IMR-90 (cell line): ENCODE data around the gene ZNF541. TPM values are rescaled to one million over a fixed set of nuclear protein-coding genes. Genes with fewer than 3 reads are reported as not detected.

ENCODE experiments used
- ATAC-seq: fragments of 200-7000 bp; cut with Tn5 transposase; 2 replicates; pipeline ENCODE4 v1.9.1; 2020; ENCODE audit warnings: low read depth, mild to moderate bottlenecking, moderate library complexity
- BruUV-seq: library from RNA; stranded (reverse); fragments of 400-500 nt; replicated peaks from 2 replicates; lab custom pipeline; 2021; lab: Mats Ljungman, UMichigan
- CTCF ChIA-PET: fragments of 300-600 bp; formaldehyde crosslinking; extraction: SDS; loops from one replicate; lab custom pipeline; 2021; ENCODE audit warnings: antibody characterized with exemption; lab: Yijun Ruan, JAX
- POLR2A ChIA-PET: fragments of 300-600 bp; sonication (Branson Sonifier 250); formaldehyde crosslinking; loops from one replicate; lab custom pipeline; 2022; ENCODE audit warnings: antibody characterized with exemption; ENCODE audit not compliant: unreplicated experiment; lab: Charles Lee
- DNase-seq: peaks from one replicate; pipeline ENCODE4 v3.0.0; 2013
- H2AFZ ChIP-seq: replicated peaks from 2 replicates; pipeline ENCODE3; 2013; ENCODE audit warnings: low read length, mild to moderate bottlenecking; ENCODE audit not compliant: poor library complexity
- H2AK5ac ChIP-seq: 2 replicates; pipeline ENCODE4 v1.6.1; 2013; ENCODE audit warnings: low read depth, low read length, inconsistent platforms
- H2AK9ac ChIP-seq: replicated peaks from 2 replicates; pipeline ENCODE3; 2013; ENCODE audit warnings: mild to moderate bottlenecking, low read depth, low read length, moderate library complexity; ENCODE audit not compliant: poor library complexity
- H2BK120ac ChIP-seq: 2 replicates; pipeline ENCODE4 v1.6.1; 2013; ENCODE audit warnings: low read depth, low read length, inconsistent platforms
- H2BK15ac ChIP-seq: 3 replicates; pipeline ENCODE4 v1.6.1; 2013; ENCODE audit warnings: low read depth, low read length, inconsistent platforms
- H2BK20ac ChIP-seq: 2 replicates; pipeline ENCODE4 v1.6.1; 2013; ENCODE audit warnings: low read depth, mild to moderate bottlenecking, inconsistent platforms, low read length, moderate library complexity
- H2BK5ac ChIP-seq: 2 replicates; pipeline ENCODE4 v1.6.1; 2013; ENCODE audit warnings: mild to moderate bottlenecking, low read depth, low read length, inconsistent platforms; ENCODE audit not compliant: poor library complexity, severe bottlenecking
- H3K14ac ChIP-seq: replicated peaks from 2 replicates; pipeline ENCODE4 v1.6.1; 2013; ENCODE audit warnings: low read depth, low read length, inconsistent platforms
- H3K18ac ChIP-seq: 2 replicates; pipeline ENCODE4 v1.6.1; 2013; ENCODE audit warnings: low read depth, low read length, control low read depth
- H3K23ac ChIP-seq: 2 replicates; pipeline ENCODE4 v1.6.1; 2013; ENCODE audit warnings: low read depth, low read length, inconsistent platforms
- H3K27ac ChIP-seq: 2 replicates; pipeline ENCODE4 v1.5.1; 2013; ENCODE audit warnings: mild to moderate bottlenecking, control low read depth, low read length; ENCODE audit not compliant: insufficient read depth
- H3K27me3 ChIP-seq: 2 replicates; pipeline ENCODE4 v1.6.1; 2013; ENCODE audit warnings: low read length; ENCODE audit not compliant: control insufficient read depth, insufficient read depth
- H3K36me3 ChIP-seq: 2 replicates; pipeline ENCODE4 v1.6.1; 2013; ENCODE audit warnings: low read length, mixed read lengths; ENCODE audit not compliant: control insufficient read depth, insufficient read depth
- H3K4ac ChIP-seq: 2 replicates; pipeline ENCODE4 v1.6.1; 2013; ENCODE audit warnings: low read depth, low read length, inconsistent platforms
- H3K4me1 ChIP-seq: 2 replicates; pipeline ENCODE4 v1.6.1; 2013; ENCODE audit warnings: low read length, mixed read lengths; ENCODE audit not compliant: control insufficient read depth, insufficient read depth
- H3K4me2 ChIP-seq: 2 replicates; pipeline ENCODE4 v1.6.1; 2013; ENCODE audit warnings: low read depth, mild to moderate bottlenecking, control low read depth, low read length, moderate library complexity
- H3K4me3 ChIP-seq: 2 replicates; pipeline ENCODE4 v1.5.1; 2013; ENCODE audit warnings: low read depth, mild to moderate bottlenecking, control low read depth, low read length, moderate library complexity; ENCODE audit not compliant: insufficient read depth
- H3K56ac ChIP-seq: 2 replicates; pipeline ENCODE4 v1.6.1; 2013; ENCODE audit warnings: low read length, inconsistent platforms; ENCODE audit not compliant: insufficient read depth; ENCODE audit errors: extremely low read depth
- H3K79me1 ChIP-seq, 2 experiments: 2 replicates each; pipeline ENCODE4 v1.6.1; 2013; ENCODE audit warnings: low read length in 2 of 2, inconsistent platforms in 1 of 2, low read depth in 1 of 2
- H3K9ac ChIP-seq: 2 replicates; pipeline ENCODE4 v1.6.1; 2013; ENCODE audit warnings: low read depth, low read length, control low read depth
- H3K9me1 ChIP-seq: 2 replicates; pipeline ENCODE4 v1.6.1; 2013; ENCODE audit warnings: low read length, inconsistent platforms; ENCODE audit not compliant: insufficient read depth
- H3K9me3 ChIP-seq: 2 replicates; pipeline ENCODE4 v1.6.1; 2013; ENCODE audit warnings: low read length; ENCODE audit not compliant: control insufficient read depth, insufficient read depth
- H4K20me1 ChIP-seq: 2 replicates; pipeline ENCODE4 v1.6.1; 2013; ENCODE audit warnings: low read length, inconsistent platforms; ENCODE audit not compliant: insufficient read depth
- H4K5ac ChIP-seq: 2 replicates; pipeline ENCODE4 v1.6.1; 2013; ENCODE audit warnings: mild to moderate bottlenecking, low read depth, low read length, control low read depth
- H4K8ac ChIP-seq, 2 experiments: 2 replicates each; pipeline ENCODE4 v1.6.1; 2013; ENCODE audit warnings: low read depth in 2 of 2, low read length in 2 of 2, control low read depth in 1 of 2, inconsistent platforms in 1 of 2
- H4K91ac ChIP-seq: 2 replicates; pipeline ENCODE4 v1.6.1; 2013; ENCODE audit warnings: low read depth, low read length, inconsistent platforms; ENCODE audit not compliant: insufficient read depth
- BHLHE40 ChIP-seq: fragments of 150-350 bp; IDR thresholded peaks from 2 replicates; pipeline ENCODE4 v1.6.1; 2016; ENCODE audit warnings: mild to moderate bottlenecking, low read depth, low read length
- CEBPB ChIP-seq: IDR thresholded peaks from 2 replicates; pipeline ENCODE4 v1.6.1; 2012; ENCODE audit warnings: low read depth, low read length, improper control_type of control experiment
- CHD1 ChIP-seq: IDR thresholded peaks from 2 replicates; pipeline ENCODE4 v1.6.1; 2012; ENCODE audit warnings: low read depth, low read length, improper control_type of control experiment
- ELK1 ChIP-seq: fragments of 150-350 bp; IDR thresholded peaks from 2 replicates; pipeline ENCODE4 v1.6.1; 2016; ENCODE audit warnings: low read depth, mild to moderate bottlenecking, low read length, moderate library complexity, borderline replicate concordance
- FOS ChIP-seq: fragments of 150-350 bp; IDR thresholded peaks from 2 replicates; pipeline ENCODE4 v1.6.1; 2016; ENCODE audit warnings: low read depth, low read length
- MAFK ChIP-seq: IDR thresholded peaks from 2 replicates; pipeline ENCODE4 v1.6.1; 2012; ENCODE audit warnings: low read depth, low read length, improper control_type of control experiment
- MAZ ChIP-seq: IDR thresholded peaks from 2 replicates; pipeline ENCODE4 v1.6.1; 2012; ENCODE audit warnings: low read depth, mild to moderate bottlenecking, low read length, improper control_type of control experiment, moderate library complexity, borderline replicate concordance
- MXI1 ChIP-seq: IDR thresholded peaks from 2 replicates; pipeline ENCODE4 v1.6.1; 2012; ENCODE audit warnings: low read depth, mild to moderate bottlenecking, low read length, moderate library complexity, borderline replicate concordance
- NFE2L2 ChIP-seq: fragments of 150-350 bp; IDR thresholded peaks from 2 replicates; pipeline ENCODE4 v1.6.1; 2016; ENCODE audit warnings: low read depth, mild to moderate bottlenecking, low read length
- POLR2A ChIP-seq: IDR thresholded peaks from 2 replicates; pipeline ENCODE4 v1.6.1; 2012; ENCODE audit warnings: mild to moderate bottlenecking, low read depth, low read length
- RAD21 ChIP-seq: IDR thresholded peaks from 2 replicates; pipeline ENCODE4 v1.6.1; 2012; ENCODE audit warnings: low read length, improper control_type of control experiment
- RCOR1 ChIP-seq: IDR thresholded peaks from 2 replicates; pipeline ENCODE4 v1.6.1; 2012; ENCODE audit warnings: mild to moderate bottlenecking, low read length, improper control_type of control experiment; ENCODE audit not compliant: insufficient replicate concordance
- SMC3 ChIP-seq: fragments of 150-350 bp; IDR thresholded peaks from 2 replicates; pipeline ENCODE4 v1.6.1; 2016; ENCODE audit warnings: low read depth, mild to moderate bottlenecking, antibody characterized with exemption, low read length, moderate library complexity
- WGBS, 2 experiments: methylation state at CpG; one replicate each; pipeline versions ENCODE4 v1.1.5 to v1.1.7; 2013; ENCODE audit warnings: missing lambda C conversion rate in 2 of 2; ENCODE audit not compliant: insufficient read length in 1 of 2; ENCODE audit errors: extremely low coverage in 2 of 2; 5-methylcytosine and 5-hydroxymethylcytosine counted together
- dilution Hi-C: fragments of 300-500 bp; cut with HindIII; formaldehyde crosslinking; loops from one replicate; pipeline ENCODE4 v1.14.3; 2018; ENCODE audit warnings: low sequenced_read_pairs; ENCODE audit not compliant: unreplicated experiment
- in situ Hi-C: fragments of 300-500 bp; cut with MboI; formaldehyde crosslinking; loops from 3 replicates; pipeline ENCODE4 v1.14.3; 2019; ENCODE audit warnings: low sequenced_read_pairs, inconsistent platforms, mixed read lengths
- intact Hi-C: fragments of 100-400 bp; cut with micrococcal nuclease; formaldehyde crosslinking; loops from 2 replicates; pipeline ENCODE4 v1.10.0; 2022
- polyA plus RNA-seq, 3 experiments: library from polyadenylated mRNA; depleted of rRNA; stranded (reverse); fragments of >200 nt; gene quantifications; 2 replicates each; pipeline ENCODE4 v1.2.3, GENCODE V29; 2012; ENCODE audit warnings: low replicate concordance in 1 of 3
- total RNA-seq: library from RNA; depleted of rRNA; stranded (reverse); fragments of >200 nt; gene quantifications from 2 replicates; pipeline ENCODE4 v1.2.3, GENCODE V29; 2012
- TF ChIP-seq, protein P1 (sequence below): conservative IDR thresholded peaks from 2 replicates; pipeline ENCODE4 v1.5.1; 2012; ENCODE audit warnings: mild to moderate bottlenecking, low read depth, low read length, improper control_type of control experiment

Gene ZNF541
- total and polyA plus RNA-seq, 2 of the 4 experiments (the other 2 are of a cell fraction): not detected

DNA sequence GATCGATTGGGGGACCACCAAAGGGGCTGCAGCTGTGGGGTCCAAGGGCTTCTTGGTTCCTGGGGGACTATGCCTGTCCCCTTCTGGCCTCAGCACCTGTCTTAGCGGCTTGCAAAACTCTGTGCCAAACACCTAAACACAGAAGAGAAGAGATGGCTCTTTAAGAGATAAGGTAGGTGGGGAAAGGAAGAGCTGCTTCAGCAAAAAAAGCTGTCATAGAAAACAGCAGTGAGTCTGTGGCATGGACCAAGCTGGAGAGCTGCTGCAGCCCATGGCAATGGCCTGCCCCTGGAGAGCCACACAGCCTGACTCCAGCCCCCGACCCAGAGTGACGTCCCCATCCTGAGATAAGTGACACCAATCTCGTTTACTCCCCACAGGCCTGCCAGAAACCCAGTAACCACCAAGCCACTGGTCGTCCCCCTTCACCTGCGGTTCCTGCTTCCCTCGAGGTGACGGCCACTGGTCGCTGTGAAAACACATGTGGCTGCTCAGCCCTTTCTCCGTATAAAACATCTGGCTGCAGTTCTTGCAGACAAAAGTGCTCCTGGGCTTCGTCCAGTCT, 33.1 kb downstream of the ZNF541 start:
- H3K4ac ChIP-seq: no peak overlapping the region
- DNase-seq: no peak
- intact Hi-C loops: loop anchor here (1.0 to 2.0 kb wide), 2 partner anchors 69 to 158 kb away; partner anchors contain the start of gene BICRA
- no peak overlapping the region for H2BK120ac ChIP-seq
- H4K20me1 ChIP-seq: no peaks in the 10 kb centered on the region
- H3K27ac ChIP-seq: no peak overlapping the region
- H3K18ac ChIP-seq: no peak overlapping the region
- no peak overlapping the region for H3K23ac ChIP-seq
- ChIA-PET CTCF (no interaction called here), POLR2A (no interaction called here)
- no peak overlapping the region for H3K56ac ChIP-seq
- H2AK9ac ChIP-seq: no peak overlapping the region
- no peak overlapping the region for H4K8ac ChIP-seq
- H3K4me3 ChIP-seq: no peak overlapping the region
- no peaks in the 10 kb centered on the region for H3K36me3 ChIP-seq
- no peak for ATAC-seq
- WGBS, 2 experiments: 32% methylated on average over 5 of the region's 12 CpGs; no CpG with 5 or more reads in 1 of the 2 experiments
- H4K91ac ChIP-seq: no peak overlapping the region
- H2BK5ac ChIP-seq: no peak overlapping the region
- TF ChIP-seq CHD1 (no peak), MXI1 (no peak), CEBPB (no peak), MAFK (no peak), NFE2L2 (no peak), SMC3 (no peak), RCOR1 (no peak), BHLHE40 (no peak), MAZ (no peak), POLR2A (no peak), RAD21 (no peak), FOS (no peak), ELK1 (no peak)
- TF ChIP-seq, protein P1, sequence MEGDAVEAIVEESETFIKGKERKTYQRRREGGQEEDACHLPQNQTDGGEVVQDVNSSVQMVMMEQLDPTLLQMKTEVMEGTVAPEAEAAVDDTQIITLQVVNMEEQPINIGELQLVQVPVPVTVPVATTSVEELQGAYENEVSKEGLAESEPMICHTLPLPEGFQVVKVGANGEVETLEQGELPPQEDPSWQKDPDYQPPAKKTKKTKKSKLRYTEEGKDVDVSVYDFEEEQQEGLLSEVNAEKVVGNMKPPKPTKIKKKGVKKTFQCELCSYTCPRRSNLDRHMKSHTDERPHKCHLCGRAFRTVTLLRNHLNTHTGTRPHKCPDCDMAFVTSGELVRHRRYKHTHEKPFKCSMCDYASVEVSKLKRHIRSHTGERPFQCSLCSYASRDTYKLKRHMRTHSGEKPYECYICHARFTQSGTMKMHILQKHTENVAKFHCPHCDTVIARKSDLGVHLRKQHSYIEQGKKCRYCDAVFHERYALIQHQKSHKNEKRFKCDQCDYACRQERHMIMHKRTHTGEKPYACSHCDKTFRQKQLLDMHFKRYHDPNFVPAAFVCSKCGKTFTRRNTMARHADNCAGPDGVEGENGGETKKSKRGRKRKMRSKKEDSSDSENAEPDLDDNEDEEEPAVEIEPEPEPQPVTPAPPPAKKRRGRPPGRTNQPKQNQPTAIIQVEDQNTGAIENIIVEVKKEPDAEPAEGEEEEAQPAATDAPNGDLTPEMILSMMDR: no peak
- H2BK20ac ChIP-seq: no peak overlapping the region
- no peak overlapping the region for H2BK15ac ChIP-seq
- no peaks in the 10 kb centered on the region for H3K9me3 ChIP-seq
- peaks cover 3% of the 10 kb centered on the region for H3K4me1 ChIP-seq
- H3K4me2 ChIP-seq: no peak overlapping the region
- BruUV-seq: no TSS peak
- no peak overlapping the region for H3K9ac ChIP-seq
- dilution Hi-C loops: no loop called here
- no peak overlapping the region for H2AK5ac ChIP-seq
- no peak overlapping the region for H3K14ac ChIP-seq
- in situ Hi-C loops: no loop called here
- no peaks in the 10 kb centered on the region for H3K79me1 ChIP-seq
- H2AFZ ChIP-seq: no peak overlapping the region
- peaks cover 22% of the 10 kb centered on the region for H3K27me3 ChIP-seq
- H4K5ac ChIP-seq: no peak overlapping the region
- no peaks in the 10 kb centered on the region for H3K9me1 ChIP-seq
